ENCODE data around the gene GUK1. TPM values are rescaled to one million over a fixed set of nuclear protein-coding genes. Genes with fewer than 3 reads are reported as not detected.

The GUK1 gene
- total and polyA plus RNA-seq, 2 experiments from 2014 or later: 87.5 to 121 TPM

DNA sequence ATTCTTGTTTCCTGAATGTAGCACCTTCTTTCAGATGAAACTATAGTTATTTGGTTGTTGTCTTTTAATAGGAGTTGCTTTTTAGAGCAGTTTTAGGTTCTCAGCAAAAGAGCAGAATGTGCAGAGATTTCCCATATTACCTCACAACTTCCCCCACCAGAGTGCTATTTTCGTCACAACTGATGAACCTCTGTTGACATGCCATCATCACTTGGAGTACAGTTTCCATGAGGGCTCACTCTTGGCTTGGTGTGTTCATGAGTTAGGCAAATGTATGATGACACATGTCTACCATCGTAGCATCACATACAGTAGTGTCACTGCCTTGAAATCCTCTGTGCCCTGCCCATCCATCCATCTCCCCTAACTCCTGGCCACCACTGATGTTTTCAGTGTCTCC lies 29.3 kb downstream of the GUK1 start:
- Mint-ChIP-seq H3K9me3 (no peaks in the 10 kb centered on the region; the same call in 2 of the 3 replicates), H3K4me1 (peaks cover 6% of the 10 kb centered on the region; the same call in 2 of the 3 replicates), H3K27ac (no peak overlapping the region), H3K27me3 (ENCODE audit: insufficient read depth, low read depth, poor library complexity) (peaks cover 3% of the 10 kb centered on the region), H3K36me3 (ENCODE audit: low read depth) (no peaks in the 10 kb centered on the region; the same call in 2 of the 3 replicates), H3K4me3 (no peak overlapping the region)
- Histone ChIP-seq H3K27ac (ENCODE audit: low read depth) (no peak overlapping the region), H2AFZ (no peak overlapping the region), H3K4me3 (no peak overlapping the region), H3K27me3 (ENCODE audit: insufficient read depth) (no peaks in the 10 kb centered on the region), H3K36me3 (ENCODE audit: insufficient read depth) (no peaks in the 10 kb centered on the region), H3F3A (replicated peaks; ENCODE audit: low read depth) (peaks cover 6% of the 10 kb centered on the region; the same call in 1 of the 2 replicates), H3K4me2 (no peak overlapping the region), H3K4me1 (ENCODE audit: insufficient read depth) (no peaks in the 10 kb centered on the region; the same call in 1 of the 2 replicates), H4K20me1 (replicated peaks; ENCODE audit: insufficient read depth) (no peaks in the 10 kb centered on the region; the same call in 1 of the 2 replicates), H3K79me2 (replicated peaks; ENCODE audit: insufficient read depth) (peaks cover 19% of the 10 kb centered on the region), H3K9me2 (ENCODE audit: insufficient read depth) (no peaks in the 10 kb centered on the region)
- ATAC-seq: no peak
- TF ChIP-seq ZNF462 (CRISPR knock-in tag; IDR thresholded peaks at IDR 0.05): no peak
- TF ChIP-seq, protein P1, sequence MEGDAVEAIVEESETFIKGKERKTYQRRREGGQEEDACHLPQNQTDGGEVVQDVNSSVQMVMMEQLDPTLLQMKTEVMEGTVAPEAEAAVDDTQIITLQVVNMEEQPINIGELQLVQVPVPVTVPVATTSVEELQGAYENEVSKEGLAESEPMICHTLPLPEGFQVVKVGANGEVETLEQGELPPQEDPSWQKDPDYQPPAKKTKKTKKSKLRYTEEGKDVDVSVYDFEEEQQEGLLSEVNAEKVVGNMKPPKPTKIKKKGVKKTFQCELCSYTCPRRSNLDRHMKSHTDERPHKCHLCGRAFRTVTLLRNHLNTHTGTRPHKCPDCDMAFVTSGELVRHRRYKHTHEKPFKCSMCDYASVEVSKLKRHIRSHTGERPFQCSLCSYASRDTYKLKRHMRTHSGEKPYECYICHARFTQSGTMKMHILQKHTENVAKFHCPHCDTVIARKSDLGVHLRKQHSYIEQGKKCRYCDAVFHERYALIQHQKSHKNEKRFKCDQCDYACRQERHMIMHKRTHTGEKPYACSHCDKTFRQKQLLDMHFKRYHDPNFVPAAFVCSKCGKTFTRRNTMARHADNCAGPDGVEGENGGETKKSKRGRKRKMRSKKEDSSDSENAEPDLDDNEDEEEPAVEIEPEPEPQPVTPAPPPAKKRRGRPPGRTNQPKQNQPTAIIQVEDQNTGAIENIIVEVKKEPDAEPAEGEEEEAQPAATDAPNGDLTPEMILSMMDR (conservative IDR thresholded peaks at IDR 0.05; ENCODE audit: low read depth in 2 of 2): no peak
- no peak for TF ChIP-seq ZNF114 (CRISPR knock-in tag; IDR thresholded peaks at IDR 0.05)
- no peak for TF ChIP-seq JUNB (IDR thresholded peaks at IDR 0.05; ENCODE audit: unreplicated experiment)
- TF ChIP-seq POLR2AphosphoS5 (IDR thresholded peaks at IDR 0.05; ENCODE audit: low read depth): no peak
- no peak for TF ChIP-seq STAT1 (IDR thresholded peaks at IDR 0.05; ENCODE audit: unreplicated experiment)
- no peak for TF ChIP-seq NANOG (IDR thresholded peaks at IDR 0.05; ENCODE audit: borderline replicate concordance)
- TF ChIP-seq EZH2phosphoT487 (IDR thresholded peaks at IDR 0.05; ENCODE audit: unreplicated experiment): no peak
- TF ChIP-seq, protein P2, sequence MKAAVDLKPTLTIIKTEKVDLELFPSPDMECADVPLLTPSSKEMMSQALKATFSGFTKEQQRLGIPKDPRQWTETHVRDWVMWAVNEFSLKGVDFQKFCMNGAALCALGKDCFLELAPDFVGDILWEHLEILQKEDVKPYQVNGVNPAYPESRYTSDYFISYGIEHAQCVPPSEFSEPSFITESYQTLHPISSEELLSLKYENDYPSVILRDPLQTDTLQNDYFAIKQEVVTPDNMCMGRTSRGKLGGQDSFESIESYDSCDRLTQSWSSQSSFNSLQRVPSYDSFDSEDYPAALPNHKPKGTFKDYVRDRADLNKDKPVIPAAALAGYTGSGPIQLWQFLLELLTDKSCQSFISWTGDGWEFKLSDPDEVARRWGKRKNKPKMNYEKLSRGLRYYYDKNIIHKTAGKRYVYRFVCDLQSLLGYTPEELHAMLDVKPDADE (IDR thresholded peaks at IDR 0.05): no peak
- no peak for TF ChIP-seq ZNF331 (CRISPR knock-in tag; IDR thresholded peaks at IDR 0.05; ENCODE audit: low read depth)
- no peak for TF ChIP-seq EZH2 (IDR thresholded peaks at IDR 0.05; ENCODE audit: low read depth, unreplicated experiment)
- TF ChIP-seq CREB1 (CRISPR knock-in tag; IDR thresholded peaks at IDR 0.05; ENCODE audit: low read depth): no peak
- DNase-seq (ENCODE audit: low spot score): no peak

All from GM23338 (cell line).